Hepatic stellate cell (primary cell): ENCODE data around the gene FHAD1.

Experiments
- DNase-seq: peaks from one replicate; pipeline ENCODE4 v3.0.0; 2011; ENCODE audit warnings: low spot score

The FHAD1 gene

DNA sequence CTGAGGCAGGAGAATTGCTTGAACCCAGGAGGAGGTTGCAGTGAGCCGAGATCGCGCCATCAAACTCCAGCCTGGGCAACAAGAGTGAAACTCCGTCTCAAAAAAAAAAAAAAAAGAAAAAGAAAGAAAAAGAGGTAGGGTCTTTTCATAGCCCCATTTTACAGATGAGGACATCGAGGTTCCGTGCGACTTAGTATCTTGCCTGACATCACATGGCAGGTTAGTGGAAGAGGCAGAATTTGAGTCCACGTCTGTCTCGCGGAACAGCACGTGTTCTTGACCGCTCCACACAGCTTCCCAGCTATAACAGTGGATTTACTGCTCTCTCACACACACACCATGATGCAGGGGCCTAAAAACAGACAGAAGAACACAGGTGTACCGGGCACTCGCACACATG lies 192.3 kb downstream of the FHAD1 start:
- DNase-seq = no peak

DNA sequence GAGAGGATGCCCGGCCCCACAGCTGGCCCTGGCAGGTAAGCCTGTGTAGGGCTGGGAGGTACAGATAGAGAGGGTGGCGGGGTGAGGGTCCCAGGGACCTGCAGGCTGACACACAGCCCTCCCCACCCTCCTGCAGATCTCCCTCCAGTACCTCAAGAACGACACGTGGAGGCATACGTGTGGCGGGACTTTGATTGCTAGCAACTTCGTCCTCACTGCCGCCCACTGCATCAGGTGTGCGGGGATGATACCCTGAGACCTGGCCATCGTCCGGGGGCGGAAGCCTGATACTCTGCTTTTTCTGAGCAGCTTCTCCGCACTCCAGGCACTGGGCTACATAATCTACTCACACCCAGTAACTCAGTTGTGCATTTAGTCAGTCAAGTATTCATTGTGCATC lies 193.3 kb downstream of the FHAD1 start:
- no peak for DNase-seq

DNA sequence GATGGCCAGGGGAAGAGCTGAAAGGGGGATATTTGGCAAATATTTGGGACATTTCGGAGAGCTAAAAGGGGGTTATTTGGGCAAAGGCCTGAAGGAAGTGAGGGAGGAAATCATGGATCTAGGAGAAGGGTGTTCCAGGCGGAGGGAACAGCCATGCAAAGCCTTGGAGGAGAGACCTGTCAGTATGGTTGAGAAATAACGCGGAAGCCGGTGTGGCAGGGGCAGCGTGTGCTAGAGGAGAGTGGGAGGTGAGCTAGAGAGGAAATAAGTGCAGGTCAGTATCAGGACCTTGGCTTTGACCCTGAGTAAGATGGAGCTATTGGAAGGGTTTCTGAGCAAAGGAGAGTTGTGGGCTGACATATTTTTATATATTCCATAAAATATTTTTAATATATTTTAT lies 194.2 kb downstream of the FHAD1 start:
- no peak for DNase-seq

- DNase-seq = no peak
Measured at GRCh38 chr1:15442119-15442518, 195.1 kb downstream of the FHAD1 start.

- no peak for DNase-seq
Measured at GRCh38 chr1:15442759-15443158, 195.7 kb downstream of the FHAD1 start.

DNA sequence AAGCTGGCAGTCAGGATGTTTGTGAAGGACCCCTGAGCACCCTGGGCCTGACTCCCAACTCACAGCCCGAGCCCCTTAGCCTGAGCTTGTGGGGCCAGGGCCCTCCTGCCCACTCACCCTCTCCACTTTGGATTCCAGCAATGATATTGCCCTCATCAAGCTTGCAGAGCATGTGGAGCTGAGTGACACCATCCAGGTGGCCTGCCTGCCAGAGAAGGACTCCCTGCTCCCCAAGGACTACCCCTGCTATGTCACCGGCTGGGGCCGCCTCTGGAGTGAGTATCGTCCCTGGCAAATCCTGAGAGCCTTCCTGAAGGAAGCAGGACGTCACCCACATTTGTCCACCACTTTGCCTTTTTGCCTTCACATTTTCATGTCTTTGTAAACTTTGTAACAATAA lies 196.3 kb downstream of the FHAD1 start:
- no peak for DNase-seq

DNA sequence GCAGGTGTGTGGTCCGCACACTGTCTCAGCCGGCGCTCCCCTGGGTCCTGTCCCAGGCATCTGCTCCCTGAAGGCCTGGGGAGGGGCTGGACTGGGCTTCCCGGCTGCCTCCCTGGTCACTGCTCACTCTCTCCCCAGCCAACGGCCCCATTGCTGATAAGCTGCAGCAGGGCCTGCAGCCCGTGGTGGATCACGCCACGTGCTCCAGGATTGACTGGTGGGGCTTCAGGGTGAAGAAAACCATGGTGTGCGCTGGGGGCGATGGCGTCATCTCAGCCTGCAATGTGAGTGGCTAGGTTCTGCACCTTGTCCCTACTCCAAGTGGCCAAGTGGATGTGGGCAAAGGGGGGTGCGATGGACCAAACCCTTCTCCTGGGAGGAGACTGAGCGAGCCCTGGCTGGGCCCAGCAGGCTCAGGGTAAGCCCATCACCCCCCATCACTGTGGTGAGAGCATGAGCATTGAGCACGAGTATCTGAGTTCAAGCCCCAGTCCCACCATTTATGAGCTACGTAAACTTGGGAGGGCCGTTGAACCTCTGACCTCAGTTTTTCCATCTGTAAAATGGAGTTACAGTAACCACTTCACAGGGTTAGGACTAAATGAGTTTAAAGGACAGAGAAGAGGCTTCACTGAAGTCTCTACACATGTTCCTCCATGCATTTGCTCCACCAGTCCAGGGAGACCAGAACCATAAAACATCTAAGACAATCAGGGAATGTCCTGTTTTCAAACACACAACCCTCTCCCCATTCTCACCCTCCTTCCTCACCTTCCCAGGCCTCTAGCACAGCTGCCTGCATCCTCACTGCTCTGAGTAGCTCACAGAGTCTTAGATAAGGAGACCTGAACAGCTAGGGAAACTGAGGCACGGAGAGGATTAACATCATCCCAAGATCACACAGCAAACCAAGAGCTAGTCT lies 197.7 kb downstream of the FHAD1 start:
- DNase-seq = no peak

DNA sequence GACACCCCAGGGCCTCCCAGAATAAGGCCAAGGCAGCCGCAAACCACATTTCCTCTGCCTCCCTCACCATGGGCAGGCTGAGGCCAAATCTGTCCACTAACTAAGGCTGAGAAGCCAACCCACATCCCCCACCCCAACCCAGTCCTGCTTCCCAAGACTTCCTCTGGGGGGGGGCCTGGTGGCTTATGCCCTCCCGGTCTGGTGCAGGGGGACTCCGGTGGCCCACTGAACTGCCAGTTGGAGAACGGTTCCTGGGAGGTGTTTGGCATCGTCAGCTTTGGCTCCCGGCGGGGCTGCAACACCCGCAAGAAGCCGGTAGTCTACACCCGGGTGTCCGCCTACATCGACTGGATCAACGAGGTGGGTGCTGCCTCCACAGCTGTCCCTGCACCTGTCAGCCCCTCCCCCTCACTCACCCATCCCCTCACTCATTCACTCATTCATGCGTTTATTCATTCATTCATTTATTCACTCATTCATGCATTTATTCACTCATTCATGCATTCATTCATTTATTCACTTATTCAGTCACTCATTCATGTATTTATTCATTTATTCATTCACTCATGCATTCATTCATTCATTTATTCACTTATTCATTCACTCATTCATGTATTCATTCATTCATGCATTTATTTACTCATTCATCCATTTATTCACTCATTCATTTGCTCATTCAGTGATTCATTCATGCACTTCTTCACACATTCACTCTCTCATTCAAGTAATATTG lies 198.5 kb downstream of the FHAD1 start:
- no peak for DNase-seq

GRCh38 chr1:15446212-15446611 lies 199.2 kb downstream of the FHAD1 start:
- no peak for DNase-seq
